ENCODE measurements around the gene PTGFRN.

Gene PTGFRN

DNA sequence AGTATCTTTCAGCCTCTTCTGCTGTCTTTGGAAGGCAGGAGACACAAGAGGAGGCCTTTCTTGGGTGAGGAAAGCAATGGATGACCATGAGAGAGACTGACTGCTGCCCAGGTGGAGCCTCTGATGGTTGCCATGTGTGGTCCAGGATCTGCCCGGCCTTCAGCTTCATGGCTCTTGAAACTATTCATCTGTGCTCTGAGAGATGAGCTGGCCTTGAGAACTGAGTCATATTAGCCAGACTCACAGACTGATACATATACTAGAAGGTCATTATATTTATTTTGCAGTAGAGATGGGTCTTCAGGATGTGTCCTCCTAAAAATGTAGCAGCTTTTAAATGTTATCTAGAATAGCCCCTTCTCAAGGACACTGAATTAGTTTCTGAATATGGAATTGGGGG lies 33.7 kb downstream of the PTGFRN start:
- peaks cover 11 to 70% of the 10 kb centered on the region in 2 donors for H3K36me3 ChIP-seq (replicated peaks in 1 of 2; ENCODE audit: control insufficient read depth in 2 of 2, insufficient read depth in 2 of 2, low read length in 2 of 2)
- no peak overlapping the region for H2BK12ac ChIP-seq (ENCODE audit: low read length)
- no peak overlapping the region for H2BK15ac ChIP-seq (ENCODE audit: low read length)
- H3K4me1 ChIP-seq (ENCODE audit: control insufficient read depth in 2 of 2, insufficient read depth in 1 of 2, low read depth in 1 of 2, low read length in 2 of 2) = peaks cover 1 to 2% of the 10 kb centered on the region in 2 donors
- no peaks in the 10 kb centered on the region for H3K79me1 ChIP-seq (ENCODE audit: low read depth, low read length)
- H3K4me2 ChIP-seq (ENCODE audit: insufficient read depth, low read length, poor library complexity, severe bottlenecking) = no peak overlapping the region
- DNase-seq (ENCODE audit: low spot score) = no peak
- H3K14ac ChIP-seq (ENCODE audit: low read length) = no peak overlapping the region
- no peak overlapping the region for H4K91ac ChIP-seq (ENCODE audit: low read depth, low read length, poor library complexity)
- no peak overlapping the region for H3K18ac ChIP-seq (ENCODE audit: low read length)
- no peak overlapping the region for H3K27ac ChIP-seq (replicated peaks; ENCODE audit: low read length)
- no peak overlapping the region for H2AK5ac ChIP-seq (ENCODE audit: low read depth, low read length)
- no peak overlapping the region for H2BK5ac ChIP-seq (ENCODE audit: low read length)
- H3K9me3 ChIP-seq (replicated peaks in 1 of 2; ENCODE audit: control insufficient read depth in 2 of 2, insufficient read depth in 1 of 2, low read depth in 1 of 2, low read length in 2 of 2) = no peaks in the 10 kb centered on the region
- H2BK120ac ChIP-seq (ENCODE audit: low read depth, low read length) = no peak overlapping the region
- no peak overlapping the region for H3K9ac ChIP-seq (ENCODE audit: low read depth, low read length, poor library complexity)
- H3K23ac ChIP-seq (ENCODE audit: low read depth, low read length, poor library complexity) = no peak overlapping the region
- no CpG with 5 or more reads among the region's 1 CpG for WGBS, 2 donors (ENCODE audit: extremely low coverage in 2 of 2, insufficient read length in 2 of 2, insufficient replicate concordance in 1 of 2)
- H3K27me3 ChIP-seq (ENCODE audit: control insufficient read depth in 3 of 3, insufficient read depth in 3 of 3, low read depth in 1 of 3, low read length in 3 of 3) = no peaks in the 10 kb centered on the region
- no peak overlapping the region for H2AFZ ChIP-seq (ENCODE audit: low read length)
- H3K4me3 ChIP-seq (ENCODE audit: low read length in 2 of 2) = no peak overlapping the region
- H4K8ac ChIP-seq (ENCODE audit: low read depth, low read length) = no peak overlapping the region
- H3K4ac ChIP-seq (ENCODE audit: low read length) = no peak overlapping the region

DNA sequence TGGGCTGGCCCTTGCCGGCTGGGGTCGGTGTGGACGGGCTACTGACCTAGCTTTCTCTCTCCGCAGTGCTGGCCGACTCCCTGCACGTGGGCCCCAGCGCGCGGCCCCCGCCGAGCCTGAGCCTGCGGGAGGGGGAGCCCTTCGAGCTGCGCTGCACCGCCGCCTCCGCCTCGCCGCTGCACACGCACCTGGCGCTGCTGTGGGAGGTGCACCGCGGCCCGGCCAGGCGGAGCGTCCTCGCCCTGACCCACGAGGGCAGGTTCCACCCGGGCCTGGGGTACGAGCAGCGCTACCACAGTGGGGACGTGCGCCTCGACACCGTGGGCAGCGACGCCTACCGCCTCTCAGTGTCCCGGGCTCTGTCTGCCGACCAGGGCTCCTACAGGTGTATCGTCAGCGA lies 34.9 kb downstream of the PTGFRN start:
- Histone ChIP-seq H3K36me3 (replicated peaks in 1 of 2; ENCODE audit: control insufficient read depth in 2 of 2, insufficient read depth in 2 of 2, low read length in 2 of 2) (peaks cover 15 to 80% of the 10 kb centered on the region in 2 donors), H2BK120ac (ENCODE audit: low read depth, low read length) (no peak overlapping the region), H3K79me1 (ENCODE audit: low read depth, low read length) (no peaks in the 10 kb centered on the region), H3K4me3 (ENCODE audit: low read length in 2 of 2) (no peak overlapping the region), H2BK5ac (ENCODE audit: low read length) (no peak overlapping the region), H4K8ac (ENCODE audit: low read depth, low read length) (no peak overlapping the region), H2BK15ac (ENCODE audit: low read length) (no peak overlapping the region), H3K23ac (ENCODE audit: low read depth, low read length, poor library complexity) (peak overlapping the region; percentile 10), H2BK12ac (ENCODE audit: low read length) (no peak overlapping the region), H2AK5ac (ENCODE audit: low read depth, low read length) (no peak overlapping the region), H3K14ac (ENCODE audit: low read length) (no peak overlapping the region), H3K27me3 (ENCODE audit: control insufficient read depth in 3 of 3, insufficient read depth in 3 of 3, low read depth in 1 of 3, low read length in 3 of 3) (no peaks in the 10 kb centered on the region), H3K9ac (ENCODE audit: low read depth, low read length, poor library complexity) (no peak overlapping the region), H3K27ac (replicated peaks; ENCODE audit: low read length) (no peak overlapping the region), H3K9me3 (replicated peaks in 1 of 2; ENCODE audit: control insufficient read depth in 2 of 2, insufficient read depth in 1 of 2, low read depth in 1 of 2, low read length in 2 of 2) (no peaks in the 10 kb centered on the region), H2AFZ (ENCODE audit: low read length) (no peak overlapping the region), H3K4me1 (ENCODE audit: control insufficient read depth in 2 of 2, insufficient read depth in 1 of 2, low read depth in 1 of 2, low read length in 2 of 2) (peaks cover 6 to 9% of the 10 kb centered on the region in 2 donors), H3K18ac (ENCODE audit: low read length) (peak overlapping the region; percentile 2), H3K4me2 (ENCODE audit: insufficient read depth, low read length, poor library complexity, severe bottlenecking) (no peak overlapping the region), H4K91ac (ENCODE audit: low read depth, low read length, poor library complexity) (no peak overlapping the region), H3K4ac (ENCODE audit: low read length) (no peak overlapping the region)
- no peak for DNase-seq (ENCODE audit: low spot score)
- WGBS, 2 donors (ENCODE audit: extremely low coverage in 2 of 2, insufficient read length in 2 of 2, insufficient replicate concordance in 1 of 2) = no CpG with 5 or more reads among the region's 42 CpGs

DNA sequence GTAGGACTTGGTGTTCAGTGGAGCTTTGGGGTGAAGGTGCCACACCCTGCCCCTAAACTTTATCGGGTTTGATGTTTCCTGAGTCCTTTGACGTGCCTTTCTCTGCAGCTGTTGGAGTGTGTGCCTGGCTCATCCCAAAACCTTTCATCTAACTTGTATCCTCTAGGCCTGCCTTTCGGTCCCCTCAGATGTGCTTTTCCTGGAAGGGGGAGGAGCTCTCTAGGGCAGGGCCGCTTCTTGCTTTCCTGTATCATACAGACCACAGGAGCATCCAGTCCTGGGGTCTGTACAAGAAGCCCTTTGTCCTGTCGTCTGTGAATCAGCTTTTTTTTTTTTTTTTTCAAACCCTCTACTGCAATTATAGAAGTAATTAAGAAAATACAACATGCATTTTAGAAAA lies 35.7 kb downstream of the PTGFRN start:
- Histone ChIP-seq H2AK5ac (ENCODE audit: low read depth, low read length) (no peak overlapping the region), H3K27me3 (ENCODE audit: control insufficient read depth in 3 of 3, insufficient read depth in 3 of 3, low read depth in 1 of 3, low read length in 3 of 3) (no peaks in the 10 kb centered on the region), H3K36me3 (replicated peaks in 1 of 2; ENCODE audit: control insufficient read depth in 2 of 2, insufficient read depth in 2 of 2, low read length in 2 of 2) (peaks cover 15 to 87% of the 10 kb centered on the region in 2 donors), H3K4me3 (ENCODE audit: low read length in 2 of 2) (no peak overlapping the region), H2BK12ac (ENCODE audit: low read length) (no peak overlapping the region), H4K91ac (ENCODE audit: low read depth, low read length, poor library complexity) (no peak overlapping the region), H3K9me3 (replicated peaks in 1 of 2; ENCODE audit: control insufficient read depth in 2 of 2, insufficient read depth in 1 of 2, low read depth in 1 of 2, low read length in 2 of 2) (no peaks in the 10 kb centered on the region), H3K18ac (ENCODE audit: low read length) (no peak overlapping the region), H2BK120ac (ENCODE audit: low read depth, low read length) (no peak overlapping the region), H3K4me2 (ENCODE audit: insufficient read depth, low read length, poor library complexity, severe bottlenecking) (no peak overlapping the region), H2BK15ac (ENCODE audit: low read length) (no peak overlapping the region), H2BK5ac (ENCODE audit: low read length) (no peak overlapping the region), H3K23ac (ENCODE audit: low read depth, low read length, poor library complexity) (no peak overlapping the region), H3K4me1 (ENCODE audit: control insufficient read depth in 2 of 2, insufficient read depth in 1 of 2, low read depth in 1 of 2, low read length in 2 of 2) (peaks cover 12 to 15% of the 10 kb centered on the region in 2 donors), H3K27ac (replicated peaks; ENCODE audit: low read length) (no peak overlapping the region), H3K79me1 (ENCODE audit: low read depth, low read length) (no peaks in the 10 kb centered on the region), H4K8ac (ENCODE audit: low read depth, low read length) (no peak overlapping the region), H3K9ac (ENCODE audit: low read depth, low read length, poor library complexity) (no peak overlapping the region), H3K4ac (ENCODE audit: low read length) (no peak overlapping the region), H3K14ac (ENCODE audit: low read length) (no peak overlapping the region), H2AFZ (ENCODE audit: low read length) (no peak overlapping the region)
- no peak for DNase-seq (ENCODE audit: low spot score)
- WGBS, 2 donors (ENCODE audit: extremely low coverage in 2 of 2, insufficient read length in 2 of 2, insufficient replicate concordance in 1 of 2) = no CpG with 5 or more reads among the region's 5 CpGs

DNA sequence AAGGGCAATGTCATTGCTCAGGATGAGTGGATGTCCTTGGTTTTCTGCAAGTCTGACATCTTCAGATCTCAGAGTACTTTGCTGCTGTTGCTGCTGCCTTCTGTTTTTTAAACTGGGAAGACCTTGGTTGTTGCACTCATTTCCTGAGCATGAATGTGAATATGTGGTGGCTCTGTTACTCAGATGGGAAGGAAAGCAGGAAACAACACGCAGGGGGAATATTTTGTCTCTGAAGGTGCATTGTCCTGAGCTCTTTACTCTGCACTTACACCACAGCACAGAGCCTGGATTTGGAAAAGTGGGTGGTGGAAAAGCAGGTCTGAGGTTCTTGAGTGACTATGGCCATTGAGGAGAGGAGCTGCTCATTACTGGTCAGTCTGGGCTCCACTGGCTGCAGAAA lies 36.3 kb downstream of the PTGFRN start:
- Histone ChIP-seq H3K4me2 (ENCODE audit: insufficient read depth, low read length, poor library complexity, severe bottlenecking) (no peak overlapping the region), H3K4me3 (ENCODE audit: low read length in 2 of 2) (no peak overlapping the region), H3K36me3 (replicated peaks in 1 of 2; ENCODE audit: control insufficient read depth in 2 of 2, insufficient read depth in 2 of 2, low read length in 2 of 2) (peaks cover 15 to 92% of the 10 kb centered on the region in 2 donors), H3K27ac (replicated peaks; ENCODE audit: low read length) (no peak overlapping the region), H3K14ac (ENCODE audit: low read length) (no peak overlapping the region), H3K23ac (ENCODE audit: low read depth, low read length, poor library complexity) (no peak overlapping the region), H4K91ac (ENCODE audit: low read depth, low read length, poor library complexity) (no peak overlapping the region), H2BK15ac (ENCODE audit: low read length) (no peak overlapping the region), H4K8ac (ENCODE audit: low read depth, low read length) (no peak overlapping the region), H2BK120ac (ENCODE audit: low read depth, low read length) (no peak overlapping the region), H3K79me1 (ENCODE audit: low read depth, low read length) (no peaks in the 10 kb centered on the region), H3K4ac (ENCODE audit: low read length) (no peak overlapping the region), H2BK12ac (ENCODE audit: low read length) (no peak overlapping the region), H3K9me3 (replicated peaks in 1 of 2; ENCODE audit: control insufficient read depth in 2 of 2, insufficient read depth in 1 of 2, low read depth in 1 of 2, low read length in 2 of 2) (no peaks in the 10 kb centered on the region), H3K4me1 (ENCODE audit: control insufficient read depth in 2 of 2, insufficient read depth in 1 of 2, low read depth in 1 of 2, low read length in 2 of 2) (peaks cover 14 to 18% of the 10 kb centered on the region in 2 donors), H2AFZ (ENCODE audit: low read length) (no peak overlapping the region), H3K27me3 (ENCODE audit: control insufficient read depth in 3 of 3, insufficient read depth in 3 of 3, low read depth in 1 of 3, low read length in 3 of 3) (no peaks in the 10 kb centered on the region), H2AK5ac (ENCODE audit: low read depth, low read length) (no peak overlapping the region), H2BK5ac (ENCODE audit: low read length) (no peak overlapping the region), H3K9ac (ENCODE audit: low read depth, low read length, poor library complexity) (no peak overlapping the region), H3K18ac (ENCODE audit: low read length) (no peak overlapping the region)
- WGBS, 2 donors (ENCODE audit: extremely low coverage in 2 of 2, insufficient read length in 2 of 2, insufficient replicate concordance in 1 of 2) = no CpG with 5 or more reads among the region's 1 CpG
- no peak for DNase-seq (ENCODE audit: low spot score)

Measured in neuronal stem cell (in vitro differentiated cells).